ENCODE data around the gene NKIRAS1.

GRCh38 chr3:23950293-23950692 lies 33.5 kb upstream of the NKIRAS1 start:
- TF ChIP-seq POLR2A (IDR thresholded peaks at IDR 0.05) = no peak
- no peak for TF ChIP-seq CTCF (IDR thresholded peaks at IDR 0.05)
- TF ChIP-seq EP300 (IDR thresholded peaks at IDR 0.05) = no peak
